WTC11 (cell line): ENCODE data around the gene HSF2BP.

Experiments
- ATF3 ChIP-seq: sonication (generic); formaldehyde crosslinking; conservative IDR thresholded peaks from 2 replicates; pipeline ENCODE4 v1.8.1; 2022; ENCODE audit warnings: mild to moderate bottlenecking, missing genetic modification reagents
- CBFB ChIP-seq: sonication (generic); formaldehyde crosslinking; IDR thresholded peaks from 2 replicates; pipeline ENCODE4 v1.8.1; 2022; ENCODE audit warnings: mild to moderate bottlenecking, low read depth, missing genetic modification reagents
- CREB1 ChIP-seq: sonication (generic); formaldehyde crosslinking; IDR thresholded peaks from 2 replicates; pipeline ENCODE4 v1.8.0; 2023; ENCODE audit warnings: mild to moderate bottlenecking, missing genetic modification reagents
- CTCF ChIP-seq: fragments of 200-600 bp; IDR thresholded peaks from 2 replicates; pipeline ENCODE4 v1.8.0; 2022; ENCODE audit warnings: antibody characterized with exemption
- E2F4 ChIP-seq: sonication (generic); formaldehyde crosslinking; IDR thresholded peaks from 2 replicates; pipeline ENCODE4 v1.8.1; 2022; ENCODE audit warnings: low read depth, mild to moderate bottlenecking, moderate library complexity, missing genetic modification reagents, borderline replicate concordance
- ELF4 ChIP-seq: sonication (generic); formaldehyde crosslinking; IDR thresholded peaks from 2 replicates; pipeline ENCODE4 v1.8.1; 2022; ENCODE audit warnings: low read depth, mild to moderate bottlenecking, moderate library complexity, missing genetic modification reagents
- FOXK1 ChIP-seq: sonication (generic); formaldehyde crosslinking; IDR thresholded peaks from 2 replicates; pipeline ENCODE4 v1.8.0; 2022; ENCODE audit warnings: mild to moderate bottlenecking, moderate library complexity, missing genetic modification reagents
- NR2C2 ChIP-seq: sonication (generic); formaldehyde crosslinking; IDR thresholded peaks from 2 replicates; pipeline ENCODE4 v1.8.0; 2022; ENCODE audit warnings: mild to moderate bottlenecking, missing genetic modification reagents
- SMAD3 ChIP-seq: sonication (generic); formaldehyde crosslinking; IDR thresholded peaks from 2 replicates; pipeline ENCODE4 v1.8.0; 2022; ENCODE audit warnings: missing genetic modification reagents, mild to moderate bottlenecking, borderline replicate concordance
- SOX15 ChIP-seq: fragments of 250-450 bp; sonication (Bioruptor Pico); IDR thresholded peaks from 2 replicates; pipeline ENCODE4 v1.9.0; 2021; ENCODE audit warnings: mild to moderate bottlenecking
- ZSCAN18 ChIP-seq: fragments of 250-450 bp; sonication (Bioruptor Pico); IDR thresholded peaks from 2 replicates; pipeline ENCODE4 v2.1.2; 2022; ENCODE audit warnings: mild to moderate bottlenecking, moderate library complexity

GRCh38 chr21:43665879-43666278, 6.6 kb upstream of the HSF2BP start:
- no peak for TF ChIP-seq ATF3 (CRISPR knock-in tag)
- TF ChIP-seq CREB1 (CRISPR knock-in tag), result no peak
- no peak for TF ChIP-seq CTCF
- no peak for TF ChIP-seq ELF4 (CRISPR knock-in tag)
- TF ChIP-seq FOXK1 (CRISPR knock-in tag), result no peak
- no peak for TF ChIP-seq SOX15
- TF ChIP-seq SMAD3 (CRISPR knock-in tag), result no peak
- TF ChIP-seq ZSCAN18 (CRISPR knock-in tag), result no peak
- no peak for TF ChIP-seq NR2C2 (CRISPR knock-in tag)
- TF ChIP-seq E2F4 (CRISPR knock-in tag), result no peak
- TF ChIP-seq CBFB, result no peak
